ENCODE results near the gene ARHGAP23.

The ARHGAP23 gene

GRCh38 chr17:38447502-38448085, 19.3 kb downstream of the ARHGAP23 start:
- H3K9me3 Mint-ChIP-seq = no peaks in the 10 kb centered on the region
- H3K36me3 Mint-ChIP-seq (ENCODE audit: low read depth) = no peaks in the 10 kb centered on the region
- no peak overlapping the region for H3K4me3 Mint-ChIP-seq
- no peaks in the 10 kb centered on the region for H3K4me1 Mint-ChIP-seq (ENCODE audit: low read depth)
- H3K27me3 Mint-ChIP-seq (ENCODE audit: low read depth) = peaks cover 29% of the 10 kb centered on the region
- H3K27ac Mint-ChIP-seq = no peak overlapping the region

GRCh38 chr17:38448208-38448771, 20.0 kb downstream of the ARHGAP23 start:
- Mint-ChIP-seq H3K27me3 (ENCODE audit: low read depth) (peaks cover 34% of the 10 kb centered on the region), H3K4me3 (no peak overlapping the region), H3K27ac (no peak overlapping the region), H3K36me3 (ENCODE audit: low read depth) (no peaks in the 10 kb centered on the region), H3K9me3 (no peaks in the 10 kb centered on the region), H3K4me1 (ENCODE audit: low read depth) (peaks cover 5% of the 10 kb centered on the region)

GRCh38 chr17:38449364-38449763, 21.1 kb downstream of the ARHGAP23 start:
- H3K27ac Mint-ChIP-seq = no peak overlapping the region
- H3K36me3 Mint-ChIP-seq (ENCODE audit: low read depth) = no peaks in the 10 kb centered on the region
- peaks cover 6% of the 10 kb centered on the region for H3K4me1 Mint-ChIP-seq (ENCODE audit: low read depth)
- no peaks in the 10 kb centered on the region for H3K9me3 Mint-ChIP-seq
- peaks cover 35% of the 10 kb centered on the region for H3K27me3 Mint-ChIP-seq (ENCODE audit: low read depth)
- no peak overlapping the region for H3K4me3 Mint-ChIP-seq

GRCh38 chr17:38450557-38451029, 22.3 kb downstream of the ARHGAP23 start:
- H3K9me3 Mint-ChIP-seq = no peaks in the 10 kb centered on the region
- no peak overlapping the region for H3K4me3 Mint-ChIP-seq
- H3K36me3 Mint-ChIP-seq (ENCODE audit: low read depth) = no peaks in the 10 kb centered on the region
- peaks cover 44% of the 10 kb centered on the region for H3K27me3 Mint-ChIP-seq (ENCODE audit: low read depth)
- peaks cover 8% of the 10 kb centered on the region for H3K4me1 Mint-ChIP-seq (ENCODE audit: low read depth)
- H3K27ac Mint-ChIP-seq = no peak overlapping the region

- Mint-ChIP-seq H3K9me3 (no peaks in the 10 kb centered on the region), H3K27me3 (ENCODE audit: low read depth) (peaks cover 49% of the 10 kb centered on the region), H3K4me3 (no peak overlapping the region), H3K36me3 (ENCODE audit: low read depth) (no peaks in the 10 kb centered on the region), H3K27ac (no peak overlapping the region), H3K4me1 (ENCODE audit: low read depth) (peaks cover 8% of the 10 kb centered on the region)
Measured at GRCh38 chr17:38451030-38451839, 23.0 kb downstream of the ARHGAP23 start.

- no peaks in the 10 kb centered on the region for H3K36me3 Mint-ChIP-seq (ENCODE audit: low read depth)
- H3K27me3 Mint-ChIP-seq (ENCODE audit: low read depth) = peaks cover 49% of the 10 kb centered on the region
- H3K27ac Mint-ChIP-seq = no peak overlapping the region
- H3K9me3 Mint-ChIP-seq = no peaks in the 10 kb centered on the region
- no peak overlapping the region for H3K4me3 Mint-ChIP-seq
- peaks cover 8% of the 10 kb centered on the region for H3K4me1 Mint-ChIP-seq (ENCODE audit: low read depth)
Measured at GRCh38 chr17:38451840-38452529, 23.7 kb downstream of the ARHGAP23 start.

- peaks cover 55% of the 10 kb centered on the region for H3K27me3 Mint-ChIP-seq (ENCODE audit: low read depth)
- no peaks in the 10 kb centered on the region for H3K9me3 Mint-ChIP-seq
- H3K36me3 Mint-ChIP-seq (ENCODE audit: low read depth) = no peaks in the 10 kb centered on the region
- peaks cover 8% of the 10 kb centered on the region for H3K4me1 Mint-ChIP-seq (ENCODE audit: low read depth)
- no peak overlapping the region for H3K4me3 Mint-ChIP-seq
- no peak overlapping the region for H3K27ac Mint-ChIP-seq
Measured at GRCh38 chr17:38452719-38453118, 24.5 kb downstream of the ARHGAP23 start.

GRCh38 chr17:38453951-38454421, 25.7 kb downstream of the ARHGAP23 start:
- Mint-ChIP-seq H3K4me3 (no peak overlapping the region), H3K36me3 (ENCODE audit: low read depth) (no peaks in the 10 kb centered on the region), H3K27me3 (ENCODE audit: low read depth) (peaks cover 55% of the 10 kb centered on the region), H3K9me3 (no peaks in the 10 kb centered on the region), H3K27ac (no peak overlapping the region), H3K4me1 (ENCODE audit: low read depth) (peaks cover 8% of the 10 kb centered on the region)

- H3K27ac Mint-ChIP-seq = no peak overlapping the region
- H3K9me3 Mint-ChIP-seq = no peaks in the 10 kb centered on the region
- H3K27me3 Mint-ChIP-seq (ENCODE audit: low read depth) = peaks cover 54% of the 10 kb centered on the region
- H3K4me1 Mint-ChIP-seq (ENCODE audit: low read depth) = peaks cover 8% of the 10 kb centered on the region
- H3K36me3 Mint-ChIP-seq (ENCODE audit: low read depth) = no peaks in the 10 kb centered on the region
- H3K4me3 Mint-ChIP-seq = no peak overlapping the region
Measured at GRCh38 chr17:38454532-38454931, 26.3 kb downstream of the ARHGAP23 start.

GRCh38 chr17:38455288-38455915, 27.1 kb downstream of the ARHGAP23 start:
- H3K4me1 Mint-ChIP-seq (ENCODE audit: low read depth) = peaks cover 8% of the 10 kb centered on the region
- no peak overlapping the region for H3K27ac Mint-ChIP-seq
- H3K9me3 Mint-ChIP-seq = no peaks in the 10 kb centered on the region
- H3K36me3 Mint-ChIP-seq (ENCODE audit: low read depth) = no peaks in the 10 kb centered on the region
- no peak overlapping the region for H3K4me3 Mint-ChIP-seq
- peaks cover 49% of the 10 kb centered on the region for H3K27me3 Mint-ChIP-seq (ENCODE audit: low read depth)

GRCh38 chr17:38456031-38456815, 28.0 kb downstream of the ARHGAP23 start:
- H3K4me1 Mint-ChIP-seq (ENCODE audit: low read depth) = peaks cover 8% of the 10 kb centered on the region
- H3K36me3 Mint-ChIP-seq (ENCODE audit: low read depth) = no peaks in the 10 kb centered on the region
- no peak overlapping the region for H3K27ac Mint-ChIP-seq
- no peak overlapping the region for H3K4me3 Mint-ChIP-seq
- H3K9me3 Mint-ChIP-seq = no peaks in the 10 kb centered on the region
- H3K27me3 Mint-ChIP-seq (ENCODE audit: low read depth) = peaks cover 44% of the 10 kb centered on the region

- no peaks in the 10 kb centered on the region for H3K9me3 Mint-ChIP-seq
- no peak overlapping the region for H3K4me3 Mint-ChIP-seq
- no peak overlapping the region for H3K27ac Mint-ChIP-seq
- H3K27me3 Mint-ChIP-seq (ENCODE audit: low read depth) = peaks cover 32% of the 10 kb centered on the region
- no peaks in the 10 kb centered on the region for H3K36me3 Mint-ChIP-seq (ENCODE audit: low read depth)
- peaks cover 8% of the 10 kb centered on the region for H3K4me1 Mint-ChIP-seq (ENCODE audit: low read depth)
Measured at GRCh38 chr17:38457577-38458371, 29.5 kb downstream of the ARHGAP23 start.

GRCh38 chr17:38458521-38458920, 30.3 kb downstream of the ARHGAP23 start:
- no peaks in the 10 kb centered on the region for H3K9me3 Mint-ChIP-seq
- H3K4me1 Mint-ChIP-seq (ENCODE audit: low read depth) = peaks cover 2% of the 10 kb centered on the region
- H3K36me3 Mint-ChIP-seq (ENCODE audit: low read depth) = no peaks in the 10 kb centered on the region
- H3K4me3 Mint-ChIP-seq = no peak overlapping the region
- H3K27me3 Mint-ChIP-seq (ENCODE audit: low read depth) = peaks cover 25% of the 10 kb centered on the region
- H3K27ac Mint-ChIP-seq = no peak overlapping the region
